Measurements from ENCODE around the gene SLC6A19.
A peak's percentile ranks its signal among the peaks of the same experiment; 100 is the strongest.

Gene SLC6A19

GRCh38 chr5:1161833-1162229 lies 39.6 kb upstream of the SLC6A19 start:
- DNase-seq = no peak
- Mint-ChIP-seq H3K36me3 (no peaks in the 10 kb centered on the region), H3K27me3 (peaks cover 80% of the 10 kb centered on the region), H3K9me3 (no peaks in the 10 kb centered on the region), H3K4me3 (no peak overlapping the region), H3K27ac (no peak overlapping the region), H3K4me1 (no peaks in the 10 kb centered on the region)
- CTCF ChIA-PET = interaction anchor here (0.7 to 1.2 kb wide), 2 partner anchors 11 to 227 kb away, joined by 3 to 5 read pairs; no protein-coding TSS in a partner anchor

- peaks cover under 1% of the 10 kb centered on the region for H3K4me1 Mint-ChIP-seq
- DNase-seq = no peak
- CTCF ChIA-PET = interaction anchor here (1.2 kb wide), 1 partner anchor 11 kb away, joined by 5 read pairs; no protein-coding TSS in a partner anchor
Measured at GRCh38 chr5:1162276-1162675, 39.1 kb upstream of the SLC6A19 start.

GRCh38 chr5:1162751-1163150 lies 38.6 kb upstream of the SLC6A19 start:
- no peak overlapping the region for H3K27ac Mint-ChIP-seq
- no peaks in the 10 kb centered on the region for H3K36me3 Mint-ChIP-seq
- H3K27me3 Mint-ChIP-seq = peaks cover 71% of the 10 kb centered on the region
- no peak overlapping the region for H3K4me3 Mint-ChIP-seq
- H3K9me3 Mint-ChIP-seq = no peaks in the 10 kb centered on the region
- DNase-seq = no peak
- CTCF ChIA-PET = no interaction called here
- H3K4me1 Mint-ChIP-seq = peaks cover 4% of the 10 kb centered on the region

More at GRCh38 chr5:1162276-1162675, 39.1 kb upstream of the SLC6A19 start:
- peaks cover 76% of the 10 kb centered on the region for H3K27me3 Mint-ChIP-seq
- H3K4me3 Mint-ChIP-seq = no peak overlapping the region
- no peaks in the 10 kb centered on the region for H3K9me3 Mint-ChIP-seq
- no peaks in the 10 kb centered on the region for H3K36me3 Mint-ChIP-seq
- H3K27ac Mint-ChIP-seq = no peak overlapping the region

- H3K27me3 Mint-ChIP-seq = peaks cover 68% of the 10 kb centered on the region
- CTCF ChIA-PET = no interaction called here
- DNase-seq = no peak
- H3K9me3 Mint-ChIP-seq = no peaks in the 10 kb centered on the region
- no peak overlapping the region for H3K4me3 Mint-ChIP-seq
- H3K27ac Mint-ChIP-seq = no peak overlapping the region
- H3K36me3 Mint-ChIP-seq = no peaks in the 10 kb centered on the region
- H3K4me1 Mint-ChIP-seq = peaks cover 8% of the 10 kb centered on the region
Measured at GRCh38 chr5:1163366-1163765, 38.0 kb upstream of the SLC6A19 start.

- no peak for DNase-seq
- Mint-ChIP-seq H3K27me3 (peaks cover 63% of the 10 kb centered on the region), H3K4me3 (no peak overlapping the region), H3K27ac (no peak overlapping the region), H3K9me3 (no peaks in the 10 kb centered on the region), H3K36me3 (no peaks in the 10 kb centered on the region), H3K4me1 (peaks cover 8% of the 10 kb centered on the region)
- CTCF ChIA-PET = no interaction called here
Measured at GRCh38 chr5:1163879-1164278, 37.5 kb upstream of the SLC6A19 start.

GRCh38 chr5:1164696-1165630 lies 36.4 kb upstream of the SLC6A19 start:
- Mint-ChIP-seq H3K27me3 (peaks cover 53% of the 10 kb centered on the region), H3K9me3 (no peaks in the 10 kb centered on the region), H3K27ac (no peak overlapping the region), H3K4me1 (peaks cover 8% of the 10 kb centered on the region), H3K36me3 (no peaks in the 10 kb centered on the region), H3K4me3 (no peak overlapping the region)
- no peak for DNase-seq
- CTCF ChIA-PET = interaction anchor here (1.3 kb wide), 1 partner anchor 480 kb away, joined by 3 read pairs; no protein-coding TSS in a partner anchor

GRCh38 chr5:1165864-1166263 lies 35.5 kb upstream of the SLC6A19 start:
- no peak overlapping the region for H3K4me3 Mint-ChIP-seq
- H3K27ac Mint-ChIP-seq = no peak overlapping the region
- peaks cover 8% of the 10 kb centered on the region for H3K4me1 Mint-ChIP-seq
- CTCF ChIA-PET = interaction anchor here (1.3 kb wide), 1 partner anchor 479 kb away, joined by 3 read pairs; no protein-coding TSS in a partner anchor
- peaks cover 45% of the 10 kb centered on the region for H3K27me3 Mint-ChIP-seq
- no peak for DNase-seq
- no peaks in the 10 kb centered on the region for H3K36me3 Mint-ChIP-seq
- H3K9me3 Mint-ChIP-seq = no peaks in the 10 kb centered on the region

GRCh38 chr5:1166370-1166769 lies 35.0 kb upstream of the SLC6A19 start:
- CTCF ChIA-PET = no interaction called here
- peaks cover 8% of the 10 kb centered on the region for H3K4me1 Mint-ChIP-seq
- no peak overlapping the region for H3K27ac Mint-ChIP-seq
- peaks cover 45% of the 10 kb centered on the region for H3K27me3 Mint-ChIP-seq
- no peaks in the 10 kb centered on the region for H3K9me3 Mint-ChIP-seq
- H3K4me3 Mint-ChIP-seq = no peak overlapping the region
- DNase-seq = no peak
- no peaks in the 10 kb centered on the region for H3K36me3 Mint-ChIP-seq

- Mint-ChIP-seq H3K4me1 (peaks cover 8% of the 10 kb centered on the region), H3K36me3 (no peaks in the 10 kb centered on the region), H3K9me3 (no peaks in the 10 kb centered on the region), H3K27me3 (peaks cover 39% of the 10 kb centered on the region), H3K27ac (no peak overlapping the region), H3K4me3 (no peak overlapping the region)
- CTCF ChIA-PET = interaction anchor here (0.9 to 3.4 kb wide), 12 partner anchors 18 to 487 kb away, joined by 3 to 38 read pairs (median 4); no protein-coding TSS in a partner anchor
- no peak for DNase-seq
Measured at GRCh38 chr5:1167361-1167727, 34.1 kb upstream of the SLC6A19 start.

GRCh38 chr5:1167728-1168709 lies 33.4 kb upstream of the SLC6A19 start:
- DNase-seq = peak; percentile 83
- Mint-ChIP-seq H3K4me1 (peaks cover 14% of the 10 kb centered on the region), H3K4me3 (peak overlapping the region; percentile 22), H3K36me3 (no peaks in the 10 kb centered on the region), H3K27me3 (peaks cover 33% of the 10 kb centered on the region), H3K27ac (no peak overlapping the region), H3K9me3 (no peaks in the 10 kb centered on the region)
- CTCF ChIA-PET = interaction anchor here (0.7 to 3.4 kb wide), 15 partner anchors 9 to 487 kb away, joined by 3 to 38 read pairs (median 4); no protein-coding TSS in a partner anchor

GRCh38 chr5:1168796-1169195 lies 32.6 kb upstream of the SLC6A19 start:
- Mint-ChIP-seq H3K9me3 (no peaks in the 10 kb centered on the region), H3K4me3 (no peak overlapping the region), H3K36me3 (no peaks in the 10 kb centered on the region), H3K4me1 (peaks cover 18% of the 10 kb centered on the region), H3K27me3 (peaks cover 28% of the 10 kb centered on the region), H3K27ac (no peak overlapping the region)
- CTCF ChIA-PET = interaction anchor here (0.7 to 3.4 kb wide), 7 partner anchors 9 to 475 kb away, joined by 3 to 38 read pairs (median 5); no protein-coding TSS in a partner anchor
- no peak for DNase-seq

GRCh38 chr5:1169211-1170115 lies 31.9 kb upstream of the SLC6A19 start:
- Mint-ChIP-seq H3K4me3 (no peak overlapping the region), H3K27ac (no peak overlapping the region)

GRCh38 chr5:1171340-1171941 lies 30.0 kb upstream of the SLC6A19 start:
- Mint-ChIP-seq H3K4me3 (no peak overlapping the region), H3K27ac (no peak overlapping the region), H3K27me3 (peaks cover 12% of the 10 kb centered on the region), H3K4me1 (peaks cover 18% of the 10 kb centered on the region), H3K9me3 (no peaks in the 10 kb centered on the region), H3K36me3 (no peaks in the 10 kb centered on the region)
- DNase-seq = no peak
- CTCF ChIA-PET = interaction anchor here (1.6 kb wide), 1 partner anchor 176 kb away, joined by 3 read pairs; no protein-coding TSS in a partner anchor

More at GRCh38 chr5:1169211-1170115, 31.9 kb upstream of the SLC6A19 start:
- no peak for DNase-seq
- CTCF ChIA-PET = interaction anchor here (0.9 to 3.4 kb wide), 4 partner anchors 235 to 475 kb away, joined by 3 to 38 read pairs (median 4); no protein-coding TSS in a partner anchor
- Mint-ChIP-seq H3K4me1 (peaks cover 18% of the 10 kb centered on the region), H3K27me3 (peaks cover 27% of the 10 kb centered on the region), H3K36me3 (no peaks in the 10 kb centered on the region), H3K9me3 (no peaks in the 10 kb centered on the region)
